SK-N-SH (cell line): Measurements from ENCODE around the gene POLD3. TPM values are rescaled to one million over a fixed set of nuclear protein-coding genes. Genes with fewer than 3 reads are reported as not detected.

Source experiments
- CTCF ChIA-PET: fragments of 300-600, 350-600 bp; formaldehyde crosslinking; extraction: SDS; loops from one replicate; lab custom pipeline; 2021; lab: Yijun Ruan, JAX
- POLR2A ChIA-PET: fragments of 350-600 bp; sonication (Branson Sonifier 250); formaldehyde crosslinking; extraction: SDS; loops from one replicate; lab custom pipeline; 2020; ENCODE audit warnings: antibody characterized with exemption, inconsistent platforms; lab: Yijun Ruan, JAX
- DNase-seq: peaks from one replicate; pipeline ENCODE4 v3.0.0; 2012
- H2AFZ ChIP-seq: fragments of 200-600 bp; sonication (generic); 2 replicates; pipeline ENCODE4 v1.8.1; 2016; ENCODE audit warnings: antibody characterized with exemption, mild to moderate bottlenecking, low read depth
- H3F3A ChIP-seq: fragments of 200-600 bp; sonication (generic); replicated peaks from 2 replicates; pipeline ENCODE3; 2016; ENCODE audit warnings: antibody characterized with exemption, mild to moderate bottlenecking; ENCODE audit not compliant: insufficient read depth
- H3K27ac ChIP-seq, 2 experiments: fragments of 200-500 bp in 1 of 2; fragments of 200-600 bp in 1 of 2; sonication (Bioruptor generic) in 1 of 2; sonication (generic), shearing (Covaris generic) in 1 of 2; 2 replicates each; pipeline versions ENCODE4 v1.5.1 to v1.6.1; 2014 to 2016; ENCODE audit warnings: low read depth in 2 of 2, inconsistent platforms in 1 of 2, low read length in 1 of 2, mild to moderate bottlenecking in 1 of 2, mixed read lengths in 1 of 2
- H3K27me3 ChIP-seq: fragments of 200-600 bp; sonication (generic), shearing (Covaris generic); 2 replicates; pipeline ENCODE4 v1.6.1; 2016; ENCODE audit warnings: mixed run types; ENCODE audit not compliant: insufficient read depth
- H3K36me3 ChIP-seq, 2 experiments: fragments of 200-500 bp in 1 of 2; fragments of 200-600 bp in 1 of 2; sonication (Bioruptor generic) in 1 of 2; sonication (generic) in 1 of 2; replicated peaks in 1 of 2; 2 replicates each; pipeline versions ENCODE3 to v1.5.1; 2014 to 2016; ENCODE audit warnings: low read length in 1 of 2, mild to moderate bottlenecking in 1 of 2; ENCODE audit not compliant: insufficient read depth in 2 of 2, control insufficient read depth in 1 of 2
- H3K4me1 ChIP-seq, 2 experiments: fragments of 200-500 bp in 1 of 2; fragments of 200-600 bp in 1 of 2; sonication (Bioruptor generic) in 1 of 2; sonication (generic), shearing (Covaris generic) in 1 of 2; 2 replicates each; pipeline versions ENCODE4 v1.5.1 to v1.6.1; 2014 to 2016; ENCODE audit warnings: low read depth in 1 of 2, low read length in 1 of 2, mixed run types in 1 of 2; ENCODE audit not compliant: insufficient read depth in 2 of 2, control insufficient read depth in 1 of 2
- H3K4me2 ChIP-seq: fragments of 200-600 bp; sonication (generic), shearing (Covaris generic); 2 replicates; pipeline ENCODE4 v1.6.1; 2017; ENCODE audit warnings: mixed run types
- H3K4me3 ChIP-seq, 2 experiments: fragments of 200-500 bp in 1 of 2; fragments of 200-600 bp in 1 of 2; sonication (Bioruptor generic) in 1 of 2; sonication (generic), shearing (Covaris generic) in 1 of 2; 2 replicates each; pipeline versions ENCODE4 v1.5.1 to v1.8.1; 2014 to 2016; ENCODE audit warnings: low read depth in 2 of 2, inconsistent platforms in 1 of 2, low read length in 1 of 2, mild to moderate bottlenecking in 1 of 2, mixed read lengths in 1 of 2, moderate library complexity in 1 of 2
- H3K79me2 ChIP-seq: fragments of 200-600 bp; sonication (generic); 2 replicates; pipeline ENCODE4 v1.8.1; 2017; ENCODE audit warnings: mild to moderate bottlenecking; ENCODE audit not compliant: insufficient read depth
- H3K9ac ChIP-seq: fragments of 200-600 bp; sonication (generic); 2 replicates; pipeline ENCODE4 v1.6.1; 2017; ENCODE audit warnings: mixed run types
- H3K9me2 ChIP-seq: fragments of 200-600 bp; sonication (generic); 2 replicates; pipeline ENCODE4 v1.6.1; 2017; ENCODE audit warnings: mixed run types
- H3K9me3 ChIP-seq: fragments of 200-600 bp; sonication (generic); 2 replicates; pipeline ENCODE4 v1.6.1; 2017; ENCODE audit warnings: mixed run types, mild to moderate bottlenecking, moderate library complexity
- H4K20me1 ChIP-seq: fragments of 200-600 bp; sonication (generic); 2 replicates; pipeline ENCODE4 v1.6.1; 2017; ENCODE audit warnings: mild to moderate bottlenecking, mixed run types; ENCODE audit not compliant: insufficient read depth
- EZH2phosphoT487 ChIP-seq: fragments of 200-600 bp; sonication (generic); IDR thresholded peaks from 2 replicates; pipeline ENCODE4 v1.6.1; 2017; ENCODE audit warnings: low read depth, mixed run types, mild to moderate bottlenecking, antibody characterized with exemption, moderate library complexity, borderline replicate concordance
- FOXM1 ChIP-seq: IDR thresholded peaks from 2 replicates; pipeline ENCODE4 v1.4.0; 2012; ENCODE audit warnings: low read depth, mild to moderate bottlenecking
- GABPA ChIP-seq: IDR thresholded peaks from 2 replicates; pipeline ENCODE4 v1.4.0; 2012; ENCODE audit warnings: low read depth, mild to moderate bottlenecking
- MEF2A ChIP-seq: IDR thresholded peaks from 2 replicates; pipeline ENCODE4 v1.4.0; 2012; ENCODE audit warnings: low read depth, borderline replicate concordance
- NFIC ChIP-seq: IDR thresholded peaks from 2 replicates; pipeline ENCODE4 v1.4.0; 2012; ENCODE audit warnings: borderline replicate concordance
- POLR2AphosphoS5 ChIP-seq: IDR thresholded peaks from 2 replicates; pipeline ENCODE4 v1.6.1; 2012; ENCODE audit warnings: low read depth, low read length
- RFX5 ChIP-seq: IDR thresholded peaks from 2 replicates; pipeline ENCODE4 v1.6.1; 2012; ENCODE audit warnings: mild to moderate bottlenecking, improper control_type of control experiment, low read length
- TCF12 ChIP-seq: IDR thresholded peaks from 2 replicates; pipeline ENCODE4 v1.4.0; 2012
- TEAD4 ChIP-seq: IDR thresholded peaks from 2 replicates; pipeline ENCODE4 v1.4.0; 2012; ENCODE audit warnings: mild to moderate bottlenecking, borderline replicate concordance; ENCODE audit not compliant: insufficient read depth
- YY1 ChIP-seq: IDR thresholded peaks from 2 replicates; pipeline ENCODE4 v1.4.0; 2012; ENCODE audit warnings: low read depth, mild to moderate bottlenecking
- polyA plus RNA-seq, 3 experiments: library from polyadenylated mRNA; depleted of rRNA; stranded (reverse); fragments of >200 nt; gene quantifications; 2 replicates each; pipeline ENCODE4 v1.2.3, GENCODE V29; 2012
- TF ChIP-seq, protein P1 (sequence below): fragments of 150-350 bp; IDR thresholded peaks from 2 replicates; pipeline ENCODE4 v1.6.1; 2017; ENCODE audit warnings: antibody characterized with exemption, low read length, low read depth, borderline replicate concordance
- TF ChIP-seq, protein P2 (sequence below): IDR thresholded peaks from 2 replicates; pipeline ENCODE4 v1.4.0; 2012; ENCODE audit warnings: low read depth
- TF ChIP-seq, protein P3 (sequence below): IDR thresholded peaks from 2 replicates; pipeline ENCODE4 v1.6.1; 2012; ENCODE audit warnings: mild to moderate bottlenecking, low read depth, low read length, moderate library complexity

Gene POLD3
- polyA plus RNA-seq, 1 of the 3 experiments (the other 2 are of a cell fraction): 7.9 TPM

DNA sequence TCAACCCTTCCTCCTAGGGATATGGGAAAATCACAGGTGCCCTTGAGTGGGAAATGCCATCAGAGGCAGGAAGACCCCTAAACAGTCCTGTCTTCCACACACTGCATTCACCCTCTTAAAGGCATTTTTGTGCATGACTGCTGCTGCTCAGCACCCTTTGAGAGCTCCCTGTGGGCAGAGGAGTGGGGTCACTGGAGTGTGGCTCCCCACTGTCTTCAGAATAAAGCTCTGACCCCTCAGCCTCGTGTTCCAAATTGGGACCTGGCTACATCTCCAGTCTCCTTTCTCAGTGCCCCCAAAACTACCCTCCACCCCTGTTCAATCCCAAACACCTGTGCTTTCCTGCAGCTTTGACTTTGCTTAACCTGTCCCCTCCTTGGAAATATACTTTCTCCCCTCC, 92.3 kb downstream of the POLD3 start (continued):
- no peak for TF ChIP-seq NFIC
- TF ChIP-seq TEAD4: no peak
- no peak for TF ChIP-seq EZH2phosphoT487
- TF ChIP-seq, protein P1, sequence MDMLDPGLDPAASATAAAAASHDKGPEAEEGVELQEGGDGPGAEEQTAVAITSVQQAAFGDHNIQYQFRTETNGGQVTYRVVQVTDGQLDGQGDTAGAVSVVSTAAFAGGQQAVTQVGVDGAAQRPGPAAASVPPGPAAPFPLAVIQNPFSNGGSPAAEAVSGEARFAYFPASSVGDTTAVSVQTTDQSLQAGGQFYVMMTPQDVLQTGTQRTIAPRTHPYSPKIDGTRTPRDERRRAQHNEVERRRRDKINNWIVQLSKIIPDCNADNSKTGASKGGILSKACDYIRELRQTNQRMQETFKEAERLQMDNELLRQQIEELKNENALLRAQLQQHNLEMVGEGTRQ: no peak
- no peak for TF ChIP-seq FOXM1
- TF ChIP-seq, protein P2, sequence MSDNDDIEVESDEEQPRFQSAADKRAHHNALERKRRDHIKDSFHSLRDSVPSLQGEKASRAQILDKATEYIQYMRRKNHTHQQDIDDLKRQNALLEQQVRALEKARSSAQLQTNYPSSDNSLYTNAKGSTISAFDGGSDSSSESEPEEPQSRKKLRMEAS: no peak
- TF ChIP-seq TCF12: no peak
- TF ChIP-seq RFX5: no peak

DNA sequence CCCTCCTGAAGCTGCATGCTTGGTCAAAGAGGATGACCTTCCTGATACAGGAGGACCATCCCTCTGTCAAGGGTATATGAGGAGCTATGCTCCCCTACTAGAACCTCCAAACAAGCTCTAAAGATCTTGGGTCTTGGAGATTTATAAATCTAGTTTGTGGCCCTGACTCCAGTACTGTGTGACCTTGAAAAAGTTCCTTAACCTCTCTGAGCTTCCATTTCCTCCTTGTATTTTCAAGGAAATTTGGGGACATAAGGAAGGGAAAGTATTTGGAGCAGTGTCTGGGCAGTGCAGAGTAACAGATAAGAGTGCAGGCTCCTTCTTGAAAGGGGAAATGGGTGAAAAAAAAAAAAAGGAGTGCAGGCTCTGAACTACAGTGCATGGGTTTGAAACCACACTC, 93.0 kb downstream of the POLD3 start:
- Histone ChIP-seq H3K9me3 (no peaks in the 10 kb centered on the region), H2AFZ (no peak overlapping the region), H3K27me3 (no peaks in the 10 kb centered on the region), H3K4me3 (no peak overlapping the region), H3K27ac (no peak overlapping the region), H4K20me1 (no peaks in the 10 kb centered on the region), H3K36me3 (no peaks in the 10 kb centered on the region), H3K4me2 (no peak overlapping the region), H3K9ac (no peak overlapping the region), H3K79me2 (no peaks in the 10 kb centered on the region), H3K4me1 (peaks cover 0 to 5% of the 10 kb centered on the region in 2 experiments; a peak in 1 of 4 replicates), H3K9me2 (no peaks in the 10 kb centered on the region), H3F3A (peaks cover 3% of the 10 kb centered on the region)
- DNase-seq: no peak
- TF ChIP-seq MEF2A (no peak), YY1 (no peak), GABPA (no peak), POLR2AphosphoS5 (no peak)
- TF ChIP-seq, protein P3, sequence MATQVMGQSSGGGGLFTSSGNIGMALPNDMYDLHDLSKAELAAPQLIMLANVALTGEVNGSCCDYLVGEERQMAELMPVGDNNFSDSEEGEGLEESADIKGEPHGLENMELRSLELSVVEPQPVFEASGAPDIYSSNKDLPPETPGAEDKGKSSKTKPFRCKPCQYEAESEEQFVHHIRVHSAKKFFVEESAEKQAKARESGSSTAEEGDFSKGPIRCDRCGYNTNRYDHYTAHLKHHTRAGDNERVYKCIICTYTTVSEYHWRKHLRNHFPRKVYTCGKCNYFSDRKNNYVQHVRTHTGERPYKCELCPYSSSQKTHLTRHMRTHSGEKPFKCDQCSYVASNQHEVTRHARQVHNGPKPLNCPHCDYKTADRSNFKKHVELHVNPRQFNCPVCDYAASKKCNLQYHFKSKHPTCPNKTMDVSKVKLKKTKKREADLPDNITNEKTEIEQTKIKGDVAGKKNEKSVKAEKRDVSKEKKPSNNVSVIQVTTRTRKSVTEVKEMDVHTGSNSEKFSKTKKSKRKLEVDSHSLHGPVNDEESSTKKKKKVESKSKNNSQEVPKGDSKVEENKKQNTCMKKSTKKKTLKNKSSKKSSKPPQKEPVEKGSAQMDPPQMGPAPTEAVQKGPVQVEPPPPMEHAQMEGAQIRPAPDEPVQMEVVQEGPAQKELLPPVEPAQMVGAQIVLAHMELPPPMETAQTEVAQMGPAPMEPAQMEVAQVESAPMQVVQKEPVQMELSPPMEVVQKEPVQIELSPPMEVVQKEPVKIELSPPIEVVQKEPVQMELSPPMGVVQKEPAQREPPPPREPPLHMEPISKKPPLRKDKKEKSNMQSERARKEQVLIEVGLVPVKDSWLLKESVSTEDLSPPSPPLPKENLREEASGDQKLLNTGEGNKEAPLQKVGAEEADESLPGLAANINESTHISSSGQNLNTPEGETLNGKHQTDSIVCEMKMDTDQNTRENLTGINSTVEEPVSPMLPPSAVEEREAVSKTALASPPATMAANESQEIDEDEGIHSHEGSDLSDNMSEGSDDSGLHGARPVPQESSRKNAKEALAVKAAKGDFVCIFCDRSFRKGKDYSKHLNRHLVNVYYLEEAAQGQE: no peak
- CTCF ChIA-PET: interaction anchor here (1.1 to 7.8 kb wide), 2 partner anchors 17 to 48 kb away, joined by 3 to 58 read pairs; no protein-coding TSS in a partner anchor
- POLR2A ChIA-PET: no interaction called here
